Astrocyte (in vitro differentiated cells and primary cell): ENCODE measurements around the gene DMP1.

ENCODE experiments used
- EZH2 ChIP-seq: IDR thresholded peaks from 2 replicates; pipeline ENCODE4 v1.6.1; 2012; ENCODE audit warnings: mild to moderate bottlenecking, low read length, inconsistent platforms; ENCODE audit not compliant: insufficient read depth
- TF ChIP-seq, protein P1 (sequence below): IDR thresholded peaks from 2 replicates; pipeline ENCODE4 v1.5.1; 2011; ENCODE audit warnings: low read depth, mild to moderate bottlenecking, inconsistent platforms, low read length, moderate library complexity; ENCODE audit not compliant: insufficient read depth

DNA sequence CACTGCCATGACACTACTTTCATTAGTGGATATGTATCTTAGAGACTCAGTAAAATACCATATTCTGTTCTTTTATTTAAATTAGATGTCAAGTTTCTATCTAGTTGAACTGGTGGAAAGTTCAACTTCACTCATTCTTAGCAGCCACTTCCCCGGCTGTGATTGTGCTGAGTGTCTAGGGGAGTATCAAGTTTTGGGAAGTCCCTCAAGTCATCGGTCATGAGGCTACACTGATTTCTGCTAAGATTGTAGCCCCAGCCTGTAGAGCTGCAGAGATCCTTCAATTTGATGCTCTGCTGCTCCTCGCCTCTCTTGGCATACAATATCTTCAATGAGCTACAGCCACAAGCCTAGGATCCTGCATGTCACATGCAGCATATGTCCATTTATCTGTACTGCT is 53.9 kb downstream of the DMP1 start:
- TF ChIP-seq, protein P1, sequence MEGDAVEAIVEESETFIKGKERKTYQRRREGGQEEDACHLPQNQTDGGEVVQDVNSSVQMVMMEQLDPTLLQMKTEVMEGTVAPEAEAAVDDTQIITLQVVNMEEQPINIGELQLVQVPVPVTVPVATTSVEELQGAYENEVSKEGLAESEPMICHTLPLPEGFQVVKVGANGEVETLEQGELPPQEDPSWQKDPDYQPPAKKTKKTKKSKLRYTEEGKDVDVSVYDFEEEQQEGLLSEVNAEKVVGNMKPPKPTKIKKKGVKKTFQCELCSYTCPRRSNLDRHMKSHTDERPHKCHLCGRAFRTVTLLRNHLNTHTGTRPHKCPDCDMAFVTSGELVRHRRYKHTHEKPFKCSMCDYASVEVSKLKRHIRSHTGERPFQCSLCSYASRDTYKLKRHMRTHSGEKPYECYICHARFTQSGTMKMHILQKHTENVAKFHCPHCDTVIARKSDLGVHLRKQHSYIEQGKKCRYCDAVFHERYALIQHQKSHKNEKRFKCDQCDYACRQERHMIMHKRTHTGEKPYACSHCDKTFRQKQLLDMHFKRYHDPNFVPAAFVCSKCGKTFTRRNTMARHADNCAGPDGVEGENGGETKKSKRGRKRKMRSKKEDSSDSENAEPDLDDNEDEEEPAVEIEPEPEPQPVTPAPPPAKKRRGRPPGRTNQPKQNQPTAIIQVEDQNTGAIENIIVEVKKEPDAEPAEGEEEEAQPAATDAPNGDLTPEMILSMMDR, result no peak
- TF ChIP-seq EZH2, result no peak
